Ishikawa (cell line): ENCODE measurements around the gene RPN2.
A peak's percentile ranks its signal among the peaks of the same experiment; 100 is the strongest.

Experiments
- CEBPB ChIP-seq: IDR thresholded peaks from 2 replicates; pipeline ENCODE4 v1.6.1; 2012
- CREB1 ChIP-seq: IDR thresholded peaks from 2 replicates; pipeline ENCODE4 v1.6.1; 2012; ENCODE audit warnings: low read depth
- EGR1 ChIP-seq: IDR thresholded peaks from 2 replicates; pipeline ENCODE4 v1.6.1; 2012
- EP300 ChIP-seq: IDR thresholded peaks from 2 replicates; pipeline ENCODE4 v1.6.1; 2012; ENCODE audit warnings: borderline replicate concordance
- FOXM1 ChIP-seq: IDR thresholded peaks from 2 replicates; pipeline ENCODE4 v1.6.1; 2012; ENCODE audit warnings: low read depth, borderline replicate concordance
- MAX ChIP-seq: IDR thresholded peaks from 2 replicates; pipeline ENCODE4 v1.6.1; 2012
- NFIC ChIP-seq: IDR thresholded peaks from 2 replicates; pipeline ENCODE4 v1.6.1; 2012
- RAD21 ChIP-seq: IDR thresholded peaks from 2 replicates; pipeline ENCODE4 v1.6.1; 2012; ENCODE audit warnings: low read depth
- REST ChIP-seq: IDR thresholded peaks from 2 replicates; pipeline ENCODE4 v1.6.1; 2012; ENCODE audit warnings: low read depth, mild to moderate bottlenecking
- TAF1 ChIP-seq: IDR thresholded peaks from 2 replicates; pipeline ENCODE4 v1.6.1; 2012; ENCODE audit warnings: low read depth, mild to moderate bottlenecking
- TCF12 ChIP-seq: IDR thresholded peaks from 2 replicates; pipeline ENCODE4 v1.6.1; 2012; ENCODE audit warnings: low read depth
- TEAD4 ChIP-seq: IDR thresholded peaks from 2 replicates; pipeline ENCODE4 v1.6.1; 2012
- USF1 ChIP-seq: IDR thresholded peaks from 2 replicates; pipeline ENCODE4 v1.6.1; 2012
- YY1 ChIP-seq: IDR thresholded peaks from 2 replicates; pipeline ENCODE4 v1.6.1; 2012; ENCODE audit warnings: low read depth
- ZBTB7A ChIP-seq: IDR thresholded peaks from 2 replicates; pipeline ENCODE4 v1.6.1; 2012; ENCODE audit warnings: low read depth

Gene RPN2

GRCh38 chr20:37276494-37277252 is 97.5 kb downstream of the RPN2 start:
- TF ChIP-seq YY1, result no peak
- TF ChIP-seq MAX, result peak; percentile 81
- TF ChIP-seq ZBTB7A, result no peak
- TF ChIP-seq TAF1, result no peak
- TF ChIP-seq RAD21, result peak; percentile 45

- no peak for TF ChIP-seq EGR1
Measured at GRCh38 chr20:37277253-37277593, 98.1 kb downstream of the RPN2 start.

- no peak for TF ChIP-seq FOXM1
- TF ChIP-seq RAD21, result no peak
- no peak for TF ChIP-seq EGR1
- no peak for TF ChIP-seq NFIC
- TF ChIP-seq MAX, result no peak
- no peak for TF ChIP-seq USF1
- TF ChIP-seq EP300, result no peak
- TF ChIP-seq TEAD4, result no peak
- TF ChIP-seq REST, result no peak
- no peak for TF ChIP-seq TAF1
- TF ChIP-seq YY1, result no peak
- no peak for TF ChIP-seq ZBTB7A
- no peak for TF ChIP-seq CEBPB
- no peak for TF ChIP-seq TCF12
- no peak for TF ChIP-seq CREB1
Measured at GRCh38 chr20:37278966-37279590, 99.9 kb downstream of the RPN2 start.

- no peak for TF ChIP-seq CREB1
- no peak for TF ChIP-seq TCF12
- no peak for TF ChIP-seq NFIC
- no peak for TF ChIP-seq TEAD4
- TF ChIP-seq USF1, result no peak
- no peak for TF ChIP-seq MAX
- TF ChIP-seq EGR1, result no peak
- no peak for TF ChIP-seq EP300
- TF ChIP-seq FOXM1, result no peak
- no peak for TF ChIP-seq CEBPB
- TF ChIP-seq REST, result no peak
- TF ChIP-seq ZBTB7A, result no peak
- no peak for TF ChIP-seq RAD21
Measured at GRCh38 chr20:37279820-37280219, 100.7 kb downstream of the RPN2 start.

GRCh38 chr20:37280403-37280802 is 101.3 kb downstream of the RPN2 start:
- no peak for TF ChIP-seq YY1
- no peak for TF ChIP-seq CREB1
- no peak for TF ChIP-seq FOXM1
- TF ChIP-seq EP300, result no peak

- TF ChIP-seq CREB1 (no peak), TCF12 (no peak), CEBPB (no peak), USF1 (no peak), RAD21 (peak; percentile 35), TAF1 (no peak), NFIC (no peak), MAX (no peak), REST (no peak)
Measured at GRCh38 chr20:37282556-37282955, 103.4 kb downstream of the RPN2 start.
